ENCODE measurements around the gene SH2D6. TPM values are rescaled to one million over a fixed set of nuclear protein-coding genes. Genes with fewer than 3 reads are reported as not detected.
A peak's percentile ranks its signal among the peaks of the same experiment; 100 is the strongest.
"Not testable (repeated sequence)": the region's sequence is repeated elsewhere in the genome, so short reads cannot be mapped to it uniquely, and the experiment has no call there.

Gene SH2D6
- total and polyA plus RNA-seq, 2 experiments from 2014 or later, result 0.27 to 2.8 TPM

DNA sequence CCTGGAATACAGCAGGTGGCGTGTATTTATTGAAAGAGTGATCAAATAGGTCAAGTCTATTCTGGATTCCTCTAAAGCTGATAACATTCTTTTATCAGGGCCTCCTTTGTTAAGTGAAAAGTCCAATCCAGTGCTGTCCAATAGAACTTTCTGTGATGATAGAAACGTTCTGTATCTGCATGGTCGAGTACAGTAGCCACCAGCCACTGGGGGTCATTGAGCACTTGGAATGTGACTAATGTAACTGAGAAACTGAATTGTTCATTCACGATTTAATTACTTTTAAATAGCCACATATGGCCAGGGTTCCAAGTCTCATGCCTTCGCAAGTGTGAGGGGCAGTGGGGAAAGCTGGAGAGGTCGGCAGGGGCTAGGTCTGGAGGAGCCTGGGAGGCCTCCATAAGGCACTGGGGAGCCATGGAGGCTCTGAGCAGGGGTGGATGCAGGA, 20.5 kb downstream of the SH2D6 start:
- Histone ChIP-seq H3K4me3 (no peak overlapping the region), H3K27ac (peak overlapping the region; percentile 99), H3K27me3 (no peaks in the 10 kb centered on the region), H3K4me1 (ENCODE audit: insufficient read depth) (peaks cover 24% of the 10 kb centered on the region), H2AFZ (no peak overlapping the region), H3K36me3 (replicated peaks; ENCODE audit: insufficient read depth, low read depth) (no peaks in the 10 kb centered on the region), H3K4me2 (peak overlapping the region; percentile 89), H3K9me3 (ENCODE audit: low read depth) (no peaks in the 10 kb centered on the region), H3K79me2 (no peaks in the 10 kb centered on the region), H4K20me1 (ENCODE audit: insufficient read depth, poor library complexity, severe bottlenecking) (no peaks in the 10 kb centered on the region), H3K9me2 (replicated peaks; ENCODE audit: insufficient read depth) (no peaks in the 10 kb centered on the region)
- 85% methylated on average over 6 of the region's 6 CpGs for WGBS (ENCODE audit: low lambda C conversion rate, missing lambda C conversion rate)
- TF ChIP-seq EZH2phosphoT487 (IDR thresholded peaks at IDR 0.05; ENCODE audit: low read depth, severe bottlenecking, unreplicated experiment) (no peak), EZH2 (IDR thresholded peaks at IDR 0.05; ENCODE audit: borderline replicate concordance) (no peak)
- TF ChIP-seq, protein P1, sequence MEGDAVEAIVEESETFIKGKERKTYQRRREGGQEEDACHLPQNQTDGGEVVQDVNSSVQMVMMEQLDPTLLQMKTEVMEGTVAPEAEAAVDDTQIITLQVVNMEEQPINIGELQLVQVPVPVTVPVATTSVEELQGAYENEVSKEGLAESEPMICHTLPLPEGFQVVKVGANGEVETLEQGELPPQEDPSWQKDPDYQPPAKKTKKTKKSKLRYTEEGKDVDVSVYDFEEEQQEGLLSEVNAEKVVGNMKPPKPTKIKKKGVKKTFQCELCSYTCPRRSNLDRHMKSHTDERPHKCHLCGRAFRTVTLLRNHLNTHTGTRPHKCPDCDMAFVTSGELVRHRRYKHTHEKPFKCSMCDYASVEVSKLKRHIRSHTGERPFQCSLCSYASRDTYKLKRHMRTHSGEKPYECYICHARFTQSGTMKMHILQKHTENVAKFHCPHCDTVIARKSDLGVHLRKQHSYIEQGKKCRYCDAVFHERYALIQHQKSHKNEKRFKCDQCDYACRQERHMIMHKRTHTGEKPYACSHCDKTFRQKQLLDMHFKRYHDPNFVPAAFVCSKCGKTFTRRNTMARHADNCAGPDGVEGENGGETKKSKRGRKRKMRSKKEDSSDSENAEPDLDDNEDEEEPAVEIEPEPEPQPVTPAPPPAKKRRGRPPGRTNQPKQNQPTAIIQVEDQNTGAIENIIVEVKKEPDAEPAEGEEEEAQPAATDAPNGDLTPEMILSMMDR (IDR thresholded peaks at IDR 0.05; ENCODE audit: poor library complexity), result no peak
- no peak for DNase-seq (ENCODE audit: low spot score)

DNA sequence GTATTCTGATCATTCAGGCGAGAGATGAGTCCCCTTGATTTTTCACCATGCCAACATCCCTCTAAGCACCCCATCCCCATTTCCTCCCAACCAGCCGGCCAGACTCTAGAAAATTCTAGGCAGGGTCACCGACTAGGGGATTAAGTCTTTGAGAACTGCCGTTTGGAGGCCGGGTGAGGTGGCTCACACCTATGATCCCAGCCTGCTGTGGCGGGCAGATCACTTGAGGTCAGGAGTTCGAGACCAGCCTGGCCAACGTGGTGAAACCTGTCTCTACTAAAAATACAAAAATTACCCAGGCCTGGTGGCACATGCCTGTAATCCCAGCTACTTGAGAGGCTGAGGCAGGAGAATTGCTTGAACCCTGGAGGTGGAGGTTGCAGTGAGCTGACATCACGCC, 21.1 kb downstream of the SH2D6 start:
- DNase-seq (ENCODE audit: low spot score); H4K20me1 ChIP-seq (ENCODE audit: insufficient read depth, poor library complexity, severe bottlenecking); H3K27ac ChIP-seq; H3K9me2 ChIP-seq (replicated peaks; ENCODE audit: insufficient read depth); H2AFZ ChIP-seq; H3K27me3 ChIP-seq; H3K79me2 ChIP-seq; H3K9me3 ChIP-seq (ENCODE audit: low read depth); H3K4me3 ChIP-seq; H3K36me3 ChIP-seq (replicated peaks; ENCODE audit: insufficient read depth, low read depth); H3K4me2 ChIP-seq: not testable (repeated sequence)
- peaks cover 21% of the 10 kb centered on the region for H3K4me1 ChIP-seq (ENCODE audit: insufficient read depth)
- 93% methylated on average over 9 of the region's 9 CpGs for WGBS (ENCODE audit: low lambda C conversion rate, missing lambda C conversion rate)

DNA sequence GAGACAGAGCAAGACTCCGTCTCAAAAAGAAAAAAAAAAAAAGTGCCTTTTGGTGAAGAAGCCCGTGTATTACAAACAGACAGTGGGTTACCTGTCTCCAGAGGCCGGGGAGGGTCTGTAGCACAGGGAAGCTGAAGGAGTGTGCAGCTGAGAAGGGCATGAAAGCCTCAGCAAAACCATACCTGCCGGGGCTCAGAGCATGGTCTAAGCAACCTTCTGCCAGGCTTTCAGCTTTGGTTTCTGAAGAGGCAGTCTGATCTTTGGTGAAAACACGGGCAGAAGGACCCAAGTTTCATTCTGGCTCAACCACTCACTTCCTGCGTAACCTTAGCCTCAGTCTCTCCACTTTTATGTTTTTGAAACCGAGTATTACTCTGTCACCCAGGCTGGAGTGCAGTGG, 21.5 kb downstream of the SH2D6 start:
- no peak overlapping the region for H2AFZ ChIP-seq
- no peak overlapping the region for H3K4me3 ChIP-seq
- no peak for TF ChIP-seq EZH2 (IDR thresholded peaks at IDR 0.05; ENCODE audit: borderline replicate concordance)
- TF ChIP-seq EZH2phosphoT487 (IDR thresholded peaks at IDR 0.05; ENCODE audit: low read depth, severe bottlenecking, unreplicated experiment), result no peak
- TF ChIP-seq, protein P1 (IDR thresholded peaks at IDR 0.05; ENCODE audit: poor library complexity), result no peak
- H3K9me2 ChIP-seq (replicated peaks; ENCODE audit: insufficient read depth), result no peaks in the 10 kb centered on the region
- H3K4me1 ChIP-seq (ENCODE audit: insufficient read depth), result peaks cover 23% of the 10 kb centered on the region
- WGBS (ENCODE audit: low lambda C conversion rate, missing lambda C conversion rate), result 92% methylated on average over 7 of the region's 7 CpGs
- no peaks in the 10 kb centered on the region for H3K36me3 ChIP-seq (replicated peaks; ENCODE audit: insufficient read depth, low read depth)
- no peaks in the 10 kb centered on the region for H3K27me3 ChIP-seq
- H3K79me2 ChIP-seq, result no peaks in the 10 kb centered on the region
- H3K9me3 ChIP-seq (ENCODE audit: low read depth), result no peaks in the 10 kb centered on the region
- H3K27ac ChIP-seq, result no peak overlapping the region
- no peaks in the 10 kb centered on the region for H4K20me1 ChIP-seq (ENCODE audit: insufficient read depth, poor library complexity, severe bottlenecking)
- no peak overlapping the region for H3K4me2 ChIP-seq
- DNase-seq (ENCODE audit: low spot score), result no peak

DNA sequence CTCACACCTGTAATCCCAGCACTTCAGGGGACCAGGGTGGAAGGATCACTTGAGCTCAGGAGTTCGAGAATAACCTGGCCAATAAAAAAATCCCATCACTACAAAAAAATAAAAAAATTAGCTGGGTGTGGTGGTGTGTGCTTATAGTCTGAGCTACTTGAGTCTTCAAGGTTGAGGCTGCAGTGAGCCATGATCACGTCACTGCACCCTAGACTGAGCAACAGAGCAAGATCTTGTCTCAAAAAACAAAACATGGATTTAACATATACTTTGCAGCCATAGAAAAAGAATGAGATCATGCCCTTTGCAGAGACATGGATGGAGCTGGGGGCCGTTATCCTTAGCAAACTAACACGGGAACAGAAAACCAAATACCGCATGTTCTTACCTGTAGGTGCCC, 22.2 kb downstream of the SH2D6 start:
- no peaks in the 10 kb centered on the region for H3K36me3 ChIP-seq (replicated peaks; ENCODE audit: insufficient read depth, low read depth)
- H3K4me1 ChIP-seq (ENCODE audit: insufficient read depth), result peaks cover 28% of the 10 kb centered on the region
- H2AFZ ChIP-seq, result no peak overlapping the region
- H3K27me3 ChIP-seq, result no peaks in the 10 kb centered on the region
- H3K27ac ChIP-seq, result no peak overlapping the region
- no peaks in the 10 kb centered on the region for H4K20me1 ChIP-seq (ENCODE audit: insufficient read depth, poor library complexity, severe bottlenecking)
- H3K4me2 ChIP-seq, result no peak overlapping the region
- H3K4me3 ChIP-seq, result no peak overlapping the region
- H3K9me2 ChIP-seq (replicated peaks; ENCODE audit: insufficient read depth), result no peaks in the 10 kb centered on the region
- WGBS (ENCODE audit: low lambda C conversion rate, missing lambda C conversion rate), result 95% methylated on average over 5 of the region's 5 CpGs
- TF ChIP-seq EZH2phosphoT487 (IDR thresholded peaks at IDR 0.05; ENCODE audit: low read depth, severe bottlenecking, unreplicated experiment), result no peak
- H3K9me3 ChIP-seq (ENCODE audit: low read depth), result no peaks in the 10 kb centered on the region
- no peak for DNase-seq (ENCODE audit: low spot score)
- no peaks in the 10 kb centered on the region for H3K79me2 ChIP-seq
